GM12801 (cell line): Measurements from ENCODE around the gene ZNF407.

Source experiments
- CTCF ChIP-seq: IDR thresholded peaks from one replicate; pipeline ENCODE4 v1.5.1; 2011; ENCODE audit warnings: control low read depth; ENCODE audit not compliant: insufficient read length; ENCODE audit errors: extremely low read depth

ZNF407 gene

GRCh38 chr18:74728586-74728985 is 130.9 kb downstream of the ZNF407 start:
- TF ChIP-seq CTCF = no peak

GRCh38 chr18:74731097-74731496 is 133.4 kb downstream of the ZNF407 start:
- no peak for TF ChIP-seq CTCF

- TF ChIP-seq CTCF = no peak
These were observed 134.7 kb downstream of the ZNF407 start for GRCh38 chr18:74732380-74732779.

GRCh38 chr18:74733598-74733997 is 135.9 kb downstream of the ZNF407 start:
- TF ChIP-seq CTCF = no peak

- no peak for TF ChIP-seq CTCF
These were observed 136.4 kb downstream of the ZNF407 start for GRCh38 chr18:74734013-74734444.

GRCh38 chr18:74739926-74740325 is 142.3 kb downstream of the ZNF407 start:
- no peak for TF ChIP-seq CTCF

GRCh38 chr18:74742573-74743243 is 145.0 kb downstream of the ZNF407 start:
- TF ChIP-seq CTCF = no peak
